Progenitor cell of endocrine pancreas (in vitro differentiated cells): Measurements from ENCODE around the gene IKZF1. TPM values are rescaled to one million over a fixed set of nuclear protein-coding genes. Genes with fewer than 3 reads are reported as not detected.

Source experiments
- DNase-seq: peaks from one replicate; pipeline ENCODE4 v3.0.0; 2021; ENCODE audit warnings: low spot score; ENCODE audit not compliant: unreplicated experiment
- H3K27ac Mint-ChIP-seq: 2 replicates; pipeline ENCODE4 v1.8.0; 2021; ENCODE audit warnings: mild to moderate bottlenecking, moderate library complexity, mixed read lengths
- H3K27me3 Mint-ChIP-seq: 2 replicates; pipeline ENCODE4 v1.8.0; 2021; ENCODE audit warnings: mixed read lengths
- H3K36me3 Mint-ChIP-seq: 2 replicates; pipeline ENCODE4 v1.8.0; 2022; ENCODE audit warnings: mixed read lengths; ENCODE audit not compliant: insufficient read depth
- H3K4me1 Mint-ChIP-seq: 2 replicates; pipeline ENCODE4 v1.8.0; 2021; ENCODE audit warnings: low read depth, mixed read lengths
- H3K4me3 Mint-ChIP-seq: 2 replicates; pipeline ENCODE4 v1.8.0; 2021; ENCODE audit warnings: low read depth, mild to moderate bottlenecking, moderate library complexity, mixed read lengths
- H3K9me3 Mint-ChIP-seq: 2 replicates; pipeline ENCODE4 v1.8.0; 2021; ENCODE audit warnings: low read depth, mixed read lengths
- total RNA-seq: library from RNA; stranded (reverse); gene quantifications from 2 replicates; pipeline ENCODE4 v1.2.1, GENCODE V29; 2021
- TF ChIP-seq, protein P1 (sequence below): fragments of 200-600 bp; sonication (generic); IDR thresholded peaks from one replicate; pipeline ENCODE4 v1.5.0; 2021; ENCODE audit warnings: antibody characterized with exemption, mild to moderate bottlenecking; ENCODE audit not compliant: unreplicated experiment

IKZF1 gene
- total RNA-seq, 1 donor from 2014 or later, result 0.36 TPM

DNA sequence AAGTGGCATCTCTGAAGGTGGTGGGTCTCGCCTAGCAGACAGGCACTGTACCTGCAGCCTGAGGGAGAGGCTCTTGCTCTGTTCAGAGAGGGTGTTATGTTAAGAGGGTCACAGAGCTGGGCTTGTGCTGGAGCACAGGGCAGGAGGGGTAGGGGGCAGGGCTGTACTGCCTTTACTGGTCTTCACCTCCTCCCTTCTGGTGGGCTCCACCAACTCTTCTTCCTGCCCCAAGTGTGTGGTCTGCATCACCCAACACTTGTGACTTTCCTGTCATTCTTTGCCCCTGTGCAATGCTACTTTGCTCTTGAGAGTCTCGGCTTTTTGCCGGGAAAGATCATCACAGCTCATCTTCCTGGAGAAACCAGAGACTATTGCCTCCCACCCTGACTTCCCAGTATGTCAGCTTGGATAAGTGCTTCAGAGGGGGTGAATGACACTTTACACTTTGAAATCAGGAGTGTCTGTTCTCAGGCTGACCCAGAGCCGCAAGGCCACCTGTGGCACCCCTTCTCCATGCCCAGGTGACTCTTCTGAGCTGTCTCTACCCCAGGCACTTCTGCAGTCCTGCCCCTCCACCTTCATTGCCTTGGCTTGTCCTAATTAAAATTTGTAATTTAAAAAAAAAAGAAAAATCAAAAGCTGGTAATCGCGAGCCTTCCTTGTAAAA is 38.4 kb upstream of the IKZF1 start:
- Mint-ChIP-seq H3K9me3 (no peaks in the 10 kb centered on the region), H3K27me3 (peaks cover 16% of the 10 kb centered on the region), H3K4me3 (no peak overlapping the region), H3K27ac (no peak overlapping the region), H3K4me1 (no peaks in the 10 kb centered on the region), H3K36me3 (no peaks in the 10 kb centered on the region)
- TF ChIP-seq, protein P1, sequence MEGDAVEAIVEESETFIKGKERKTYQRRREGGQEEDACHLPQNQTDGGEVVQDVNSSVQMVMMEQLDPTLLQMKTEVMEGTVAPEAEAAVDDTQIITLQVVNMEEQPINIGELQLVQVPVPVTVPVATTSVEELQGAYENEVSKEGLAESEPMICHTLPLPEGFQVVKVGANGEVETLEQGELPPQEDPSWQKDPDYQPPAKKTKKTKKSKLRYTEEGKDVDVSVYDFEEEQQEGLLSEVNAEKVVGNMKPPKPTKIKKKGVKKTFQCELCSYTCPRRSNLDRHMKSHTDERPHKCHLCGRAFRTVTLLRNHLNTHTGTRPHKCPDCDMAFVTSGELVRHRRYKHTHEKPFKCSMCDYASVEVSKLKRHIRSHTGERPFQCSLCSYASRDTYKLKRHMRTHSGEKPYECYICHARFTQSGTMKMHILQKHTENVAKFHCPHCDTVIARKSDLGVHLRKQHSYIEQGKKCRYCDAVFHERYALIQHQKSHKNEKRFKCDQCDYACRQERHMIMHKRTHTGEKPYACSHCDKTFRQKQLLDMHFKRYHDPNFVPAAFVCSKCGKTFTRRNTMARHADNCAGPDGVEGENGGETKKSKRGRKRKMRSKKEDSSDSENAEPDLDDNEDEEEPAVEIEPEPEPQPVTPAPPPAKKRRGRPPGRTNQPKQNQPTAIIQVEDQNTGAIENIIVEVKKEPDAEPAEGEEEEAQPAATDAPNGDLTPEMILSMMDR, result no peak
- DNase-seq, result no peak

GRCh38 chr7:50266635-50267386 is 37.7 kb upstream of the IKZF1 start:
- TF ChIP-seq, protein P1, result no peak
- Mint-ChIP-seq H3K36me3 (no peaks in the 10 kb centered on the region), H3K4me1 (no peaks in the 10 kb centered on the region), H3K4me3 (no peak overlapping the region), H3K9me3 (no peaks in the 10 kb centered on the region), H3K27ac (no peak overlapping the region), H3K27me3 (peaks cover 16% of the 10 kb centered on the region)
- DNase-seq, result no peak

DNA sequence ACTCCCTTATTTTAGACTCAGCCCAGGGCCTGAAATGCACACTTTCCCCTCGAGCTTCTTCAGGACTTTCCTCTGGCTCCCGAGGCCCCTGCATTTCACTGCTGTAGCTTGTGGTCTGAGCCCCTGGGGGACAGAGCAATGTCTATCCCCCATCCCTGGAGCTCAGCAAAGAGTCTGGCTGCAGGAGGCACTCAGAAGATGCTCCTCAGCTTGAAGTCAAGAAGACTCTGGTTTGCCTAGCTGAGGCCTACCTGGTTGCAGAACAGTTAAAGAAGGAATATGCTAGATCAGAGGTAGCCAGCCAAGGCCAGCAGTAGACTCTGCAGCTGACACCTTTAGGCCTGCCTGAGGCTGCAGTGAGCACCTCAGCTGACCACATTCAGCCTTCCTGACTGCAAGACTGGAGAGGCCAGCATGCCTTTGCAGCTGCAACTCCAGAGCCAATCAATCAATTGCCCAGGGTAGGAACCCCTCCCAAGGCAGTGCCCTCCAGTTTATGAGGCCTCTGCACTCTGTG is 36.9 kb upstream of the IKZF1 start:
- DNase-seq, result no peak
- Mint-ChIP-seq H3K27ac (no peak overlapping the region), H3K4me1 (no peaks in the 10 kb centered on the region), H3K9me3 (no peaks in the 10 kb centered on the region), H3K27me3 (peaks cover 16% of the 10 kb centered on the region), H3K4me3 (no peak overlapping the region), H3K36me3 (no peaks in the 10 kb centered on the region)
- TF ChIP-seq, protein P1, result no peak

DNA sequence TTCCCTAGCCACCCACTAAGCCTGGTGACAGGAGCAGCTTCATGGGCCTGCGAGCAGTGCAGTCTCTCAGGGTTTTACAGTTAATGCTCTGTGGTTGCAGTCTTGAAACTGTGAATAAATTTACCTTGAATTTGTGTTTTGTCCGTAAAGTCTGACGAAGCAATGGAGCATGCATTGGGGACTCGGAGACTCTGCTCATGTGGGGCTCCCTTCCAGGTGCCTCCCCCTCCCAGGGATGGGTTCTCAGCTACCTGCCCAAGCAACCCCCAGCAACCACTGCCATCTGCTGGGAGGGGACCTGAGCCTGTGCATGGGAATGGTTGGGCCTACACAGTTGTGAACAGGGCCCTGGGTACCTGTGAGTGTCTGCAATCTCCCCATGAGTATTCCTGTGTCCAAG is 36.3 kb upstream of the IKZF1 start:
- H3K4me3 Mint-ChIP-seq, result no peak overlapping the region
- no peaks in the 10 kb centered on the region for H3K36me3 Mint-ChIP-seq
- no peaks in the 10 kb centered on the region for H3K9me3 Mint-ChIP-seq
- TF ChIP-seq, protein P1, result no peak
- DNase-seq, result no peak
- no peaks in the 10 kb centered on the region for H3K4me1 Mint-ChIP-seq
- H3K27ac Mint-ChIP-seq, result no peak overlapping the region
- H3K27me3 Mint-ChIP-seq, result peaks cover 16% of the 10 kb centered on the region

GRCh38 chr7:50268990-50269389 is 35.5 kb upstream of the IKZF1 start:
- Mint-ChIP-seq H3K4me1 (no peaks in the 10 kb centered on the region), H3K27me3 (peaks cover 12% of the 10 kb centered on the region)

More at GRCh38 chr7:50268990-50269389, 35.5 kb upstream of the IKZF1 start:
- no peaks in the 10 kb centered on the region for H3K36me3 Mint-ChIP-seq
- H3K4me3 Mint-ChIP-seq, result no peak overlapping the region
- H3K9me3 Mint-ChIP-seq, result no peaks in the 10 kb centered on the region
- no peak overlapping the region for H3K27ac Mint-ChIP-seq
- no peak for DNase-seq
- TF ChIP-seq, protein P1, result no peak
